ENCODE results near the gene CCSER1. TPM values are rescaled to one million over a fixed set of nuclear protein-coding genes. Genes with fewer than 3 reads are reported as not detected.

CCSER1 gene
- total and polyA plus RNA-seq, 8 donors = 2.0 to 9.0 (median 4.2) TPM

DNA sequence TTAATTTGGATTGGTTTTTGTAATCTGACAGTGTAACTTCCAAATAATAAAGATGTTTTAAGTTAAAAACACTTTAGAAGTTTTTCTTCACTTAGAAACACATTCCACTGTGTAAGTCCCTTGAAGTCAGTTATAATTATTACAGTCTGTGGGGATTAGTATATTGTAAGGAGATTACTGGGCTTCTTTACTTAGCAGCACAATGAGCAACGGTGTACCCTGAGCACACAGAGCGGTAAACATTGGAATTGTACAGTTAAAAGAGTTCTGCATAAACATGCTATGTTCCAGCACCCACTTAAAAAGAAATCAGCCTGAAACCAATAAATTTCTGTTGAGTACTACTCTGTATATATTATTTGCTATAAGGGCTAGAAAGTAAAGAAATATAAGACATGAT lies 44.3 kb downstream of the CCSER1 start:
- intact Hi-C loops (cut with DNase I) = no loop called here
- TF ChIP-seq, protein P1, sequence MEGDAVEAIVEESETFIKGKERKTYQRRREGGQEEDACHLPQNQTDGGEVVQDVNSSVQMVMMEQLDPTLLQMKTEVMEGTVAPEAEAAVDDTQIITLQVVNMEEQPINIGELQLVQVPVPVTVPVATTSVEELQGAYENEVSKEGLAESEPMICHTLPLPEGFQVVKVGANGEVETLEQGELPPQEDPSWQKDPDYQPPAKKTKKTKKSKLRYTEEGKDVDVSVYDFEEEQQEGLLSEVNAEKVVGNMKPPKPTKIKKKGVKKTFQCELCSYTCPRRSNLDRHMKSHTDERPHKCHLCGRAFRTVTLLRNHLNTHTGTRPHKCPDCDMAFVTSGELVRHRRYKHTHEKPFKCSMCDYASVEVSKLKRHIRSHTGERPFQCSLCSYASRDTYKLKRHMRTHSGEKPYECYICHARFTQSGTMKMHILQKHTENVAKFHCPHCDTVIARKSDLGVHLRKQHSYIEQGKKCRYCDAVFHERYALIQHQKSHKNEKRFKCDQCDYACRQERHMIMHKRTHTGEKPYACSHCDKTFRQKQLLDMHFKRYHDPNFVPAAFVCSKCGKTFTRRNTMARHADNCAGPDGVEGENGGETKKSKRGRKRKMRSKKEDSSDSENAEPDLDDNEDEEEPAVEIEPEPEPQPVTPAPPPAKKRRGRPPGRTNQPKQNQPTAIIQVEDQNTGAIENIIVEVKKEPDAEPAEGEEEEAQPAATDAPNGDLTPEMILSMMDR (IDR thresholded peaks at IDR 0.05) = no peak
- Histone ChIP-seq H3K4me3 (no peak overlapping the region), H3K9me3 (no peaks in the 10 kb centered on the region), H3K27me3 (no peaks in the 10 kb centered on the region), H3K4me1 (no peaks in the 10 kb centered on the region), H3K36me3 (no peaks in the 10 kb centered on the region), H3K27ac (no peak overlapping the region)
- DNase-seq = no peak
- no peak for ATAC-seq

DNA sequence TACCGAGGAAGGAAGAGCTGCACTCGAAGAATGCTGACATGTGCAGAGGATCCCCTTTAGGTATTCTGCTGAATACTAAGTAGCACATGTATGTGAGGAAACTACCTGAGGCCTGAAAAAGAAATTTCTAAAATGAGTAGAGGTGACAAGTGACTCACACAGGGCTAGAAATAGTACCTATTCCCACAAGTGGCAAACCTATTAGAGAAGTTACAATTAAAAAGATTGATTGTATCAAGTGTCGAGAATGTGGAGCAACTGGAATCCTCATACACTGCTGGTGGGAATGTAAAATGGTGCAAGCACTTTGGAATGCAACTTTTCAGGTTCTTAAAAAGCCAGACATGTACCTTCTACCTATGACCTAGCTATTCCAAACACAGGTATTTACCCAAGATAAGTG lies 47.4 kb downstream of the CCSER1 start:
- Histone ChIP-seq H3K27me3 (no peaks in the 10 kb centered on the region), H3K27ac (peak overlapping the region in 1 of 2 donors; percentile 5), H3K4me1 (no peaks in the 10 kb centered on the region), H3K4me3 (no peak overlapping the region), H3K9me3 (no peaks in the 10 kb centered on the region), H3K36me3 (no peaks in the 10 kb centered on the region)
- intact Hi-C loops (cut with DNase I) = no loop called here
- ATAC-seq = peak; percentile 95
- TF ChIP-seq, protein P1 (IDR thresholded peaks at IDR 0.05) = no peak
- peak in 1 of 4 donors; percentile 4 for DNase-seq

DNA sequence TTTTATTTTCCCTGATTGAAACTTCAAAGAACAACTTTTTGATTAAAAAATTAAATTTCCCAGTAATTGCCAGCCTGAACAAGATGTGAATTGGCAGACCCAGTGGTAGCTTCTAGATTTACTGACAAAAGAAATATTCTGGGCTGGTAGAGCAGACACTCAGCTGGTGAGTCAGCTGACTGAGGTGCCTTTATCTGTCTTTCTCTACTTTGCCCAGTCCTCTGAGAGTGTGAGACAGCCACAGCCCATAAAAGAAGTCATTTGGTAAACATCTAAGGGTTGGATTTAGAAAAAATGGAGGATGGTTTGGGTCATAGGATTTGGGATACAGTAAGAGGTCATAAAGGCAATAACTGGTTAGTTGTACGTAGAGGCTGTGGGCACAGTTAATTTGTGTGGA lies 54.5 kb downstream of the CCSER1 start:
- Histone ChIP-seq H3K27me3 (no peaks in the 10 kb centered on the region), H3K27ac (no peak overlapping the region)

DNA sequence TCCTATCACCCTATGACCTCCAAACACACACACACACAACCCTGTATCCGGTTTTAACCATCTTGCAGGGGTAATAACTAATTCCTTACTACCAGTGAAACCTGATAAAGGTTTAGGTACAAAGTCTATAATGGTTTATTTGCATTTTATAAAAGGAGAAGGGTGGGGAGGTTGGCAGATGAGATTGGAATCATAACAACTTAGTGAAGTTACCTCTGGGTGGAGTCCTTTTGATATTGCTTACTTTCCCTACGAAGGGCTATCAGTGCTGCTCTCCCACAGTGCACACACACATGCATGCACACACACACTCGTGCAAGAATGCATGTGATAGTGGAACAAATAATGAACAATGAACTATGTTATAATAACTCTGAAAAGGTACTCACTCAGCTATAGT lies 56.1 kb downstream of the CCSER1 start:
- TF ChIP-seq, protein P1 (IDR thresholded peaks at IDR 0.05) = no peak
- H3K9me3 ChIP-seq = no peaks in the 10 kb centered on the region
- no peak overlapping the region for H3K27ac ChIP-seq
- intact Hi-C loops (cut with DNase I) = no loop called here
- no peaks in the 10 kb centered on the region for H3K27me3 ChIP-seq
- H3K36me3 ChIP-seq = no peaks in the 10 kb centered on the region
- no peak for ATAC-seq
- no peak overlapping the region for H3K4me3 ChIP-seq
- no peaks in the 10 kb centered on the region for H3K4me1 ChIP-seq
- DNase-seq = no peak

More for the DNA sequence above, 54.5 kb downstream of the CCSER1 start:
- Histone ChIP-seq H3K36me3 (no peaks in the 10 kb centered on the region), H3K9me3 (no peaks in the 10 kb centered on the region), H3K4me3 (no peak overlapping the region), H3K4me1 (no peaks in the 10 kb centered on the region)
- ATAC-seq (peak; percentile 33), DNase-seq (no peak)
- TF ChIP-seq, protein P1 (IDR thresholded peaks at IDR 0.05) = no peak
- intact Hi-C loops (cut with DNase I) = no loop called here

DNA sequence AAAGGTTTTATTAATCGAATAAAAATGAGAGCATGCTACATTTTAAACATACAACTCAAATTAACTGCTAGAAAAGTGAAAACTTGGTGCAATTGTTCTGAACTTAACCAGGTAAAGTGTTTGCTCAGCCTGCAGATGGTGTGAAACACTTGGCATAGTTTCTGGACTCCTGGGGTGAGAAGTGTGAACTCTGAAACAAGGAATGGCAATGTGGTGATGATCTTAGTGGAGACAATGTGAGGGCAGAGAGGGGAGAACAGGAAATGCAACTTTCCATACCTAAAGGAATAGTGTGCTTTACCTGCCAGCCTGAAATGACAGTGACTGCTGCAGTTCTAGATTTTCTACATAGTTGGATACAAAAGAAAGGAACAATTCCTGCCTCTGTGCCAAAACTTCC lies 57.4 kb downstream of the CCSER1 start:
- TF ChIP-seq, protein P1 (IDR thresholded peaks at IDR 0.05) = no peak
- Histone ChIP-seq H3K36me3 (no peaks in the 10 kb centered on the region), H3K27me3 (no peaks in the 10 kb centered on the region), H3K4me3 (no peak overlapping the region), H3K4me1 (no peaks in the 10 kb centered on the region), H3K9me3 (no peaks in the 10 kb centered on the region), H3K27ac (no peak overlapping the region)
- ATAC-seq (peak; percentile 68), DNase-seq (peak in 1 of 4 donors; percentile 7)
- intact Hi-C loops (cut with DNase I) = no loop called here
